22Rv1 (cell line): ENCODE results near the gene KCNIP3.

Experiments
- H3K27ac ChIP-seq: fragments of 450-650 bp; 2 replicates; pipeline ENCODE4 v1.5.1; 2017
- ZFX ChIP-seq: fragments of 450-650 bp; IDR thresholded peaks from 2 replicates; pipeline ENCODE4 v1.6.1; 2017; ENCODE audit warnings: antibody characterized with exemption, borderline replicate concordance
- TF ChIP-seq, protein P1 (sequence below): fragments of 450-650 bp; IDR thresholded peaks from 2 replicates; pipeline ENCODE4 v1.5.1; 2017; ENCODE audit warnings: mild to moderate bottlenecking

KCNIP3 gene

DNA sequence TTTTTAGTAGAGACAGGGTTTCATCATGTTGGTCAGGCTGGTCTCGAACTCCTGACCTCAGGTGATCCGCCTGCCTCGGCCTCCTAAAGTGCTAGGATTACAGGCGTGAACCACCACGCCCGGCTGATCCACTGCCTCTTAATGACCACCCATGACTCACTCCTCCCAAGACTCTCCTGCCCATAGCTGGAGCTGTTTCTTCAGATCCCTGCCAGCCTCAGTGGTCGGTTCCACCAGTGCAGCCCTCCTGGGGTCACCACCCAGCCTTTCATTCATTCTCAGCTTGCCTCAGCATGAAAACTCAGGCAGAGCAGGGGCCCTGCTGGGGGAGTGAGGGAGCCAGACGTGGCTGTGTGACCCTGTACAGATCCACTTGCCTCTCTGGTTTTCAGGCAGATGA is 12.5 kb downstream of the KCNIP3 start:
- no peak overlapping the region for H3K27ac ChIP-seq
- TF ChIP-seq ZFX, result no peak
- TF ChIP-seq, protein P1, sequence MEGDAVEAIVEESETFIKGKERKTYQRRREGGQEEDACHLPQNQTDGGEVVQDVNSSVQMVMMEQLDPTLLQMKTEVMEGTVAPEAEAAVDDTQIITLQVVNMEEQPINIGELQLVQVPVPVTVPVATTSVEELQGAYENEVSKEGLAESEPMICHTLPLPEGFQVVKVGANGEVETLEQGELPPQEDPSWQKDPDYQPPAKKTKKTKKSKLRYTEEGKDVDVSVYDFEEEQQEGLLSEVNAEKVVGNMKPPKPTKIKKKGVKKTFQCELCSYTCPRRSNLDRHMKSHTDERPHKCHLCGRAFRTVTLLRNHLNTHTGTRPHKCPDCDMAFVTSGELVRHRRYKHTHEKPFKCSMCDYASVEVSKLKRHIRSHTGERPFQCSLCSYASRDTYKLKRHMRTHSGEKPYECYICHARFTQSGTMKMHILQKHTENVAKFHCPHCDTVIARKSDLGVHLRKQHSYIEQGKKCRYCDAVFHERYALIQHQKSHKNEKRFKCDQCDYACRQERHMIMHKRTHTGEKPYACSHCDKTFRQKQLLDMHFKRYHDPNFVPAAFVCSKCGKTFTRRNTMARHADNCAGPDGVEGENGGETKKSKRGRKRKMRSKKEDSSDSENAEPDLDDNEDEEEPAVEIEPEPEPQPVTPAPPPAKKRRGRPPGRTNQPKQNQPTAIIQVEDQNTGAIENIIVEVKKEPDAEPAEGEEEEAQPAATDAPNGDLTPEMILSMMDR, result no peak

DNA sequence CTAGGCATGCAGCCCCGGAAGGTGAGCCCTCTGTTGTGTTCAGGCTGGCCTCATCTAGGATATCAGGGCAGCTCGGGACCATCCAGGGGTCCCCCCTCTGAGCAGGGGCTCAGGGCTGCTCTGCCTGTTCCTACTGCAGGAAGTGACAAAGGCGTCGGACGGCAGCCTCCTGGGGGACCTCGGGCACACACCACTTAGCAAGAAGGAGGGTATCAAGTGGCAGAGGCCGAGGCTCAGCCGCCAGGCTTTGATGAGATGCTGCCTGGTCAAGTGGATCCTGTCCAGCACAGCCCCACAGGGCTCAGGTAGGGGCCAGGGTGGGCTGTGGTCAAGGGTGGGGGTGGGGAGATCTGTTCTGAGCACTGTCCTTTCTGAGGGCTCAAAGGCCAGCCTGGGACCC is 13.1 kb downstream of the KCNIP3 start:
- H3K27ac ChIP-seq, result no peak overlapping the region
- no peak for TF ChIP-seq ZFX
- TF ChIP-seq, protein P1, result no peak

DNA sequence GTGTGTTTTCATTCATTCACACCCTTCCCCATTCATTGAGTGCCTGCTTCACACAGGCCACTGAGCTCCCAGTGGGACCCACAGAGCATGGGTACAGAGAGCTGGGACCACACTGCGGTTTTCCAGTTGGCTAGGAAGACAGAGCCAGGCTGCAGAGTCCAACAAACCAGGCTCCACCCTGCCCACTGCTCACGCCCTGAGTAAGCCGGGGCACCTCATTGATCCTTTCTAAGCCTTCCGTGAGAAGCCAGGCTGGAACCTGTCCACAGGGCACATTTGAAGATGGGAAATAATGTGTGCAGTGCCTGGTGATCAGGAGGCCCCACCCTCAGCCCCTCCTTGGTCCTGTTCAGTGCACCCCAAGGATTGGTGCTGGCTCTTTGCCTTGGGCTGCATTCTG is 13.5 kb downstream of the KCNIP3 start:
- H3K27ac ChIP-seq, result no peak overlapping the region
- TF ChIP-seq ZFX, result no peak
- TF ChIP-seq, protein P1, result no peak

DNA sequence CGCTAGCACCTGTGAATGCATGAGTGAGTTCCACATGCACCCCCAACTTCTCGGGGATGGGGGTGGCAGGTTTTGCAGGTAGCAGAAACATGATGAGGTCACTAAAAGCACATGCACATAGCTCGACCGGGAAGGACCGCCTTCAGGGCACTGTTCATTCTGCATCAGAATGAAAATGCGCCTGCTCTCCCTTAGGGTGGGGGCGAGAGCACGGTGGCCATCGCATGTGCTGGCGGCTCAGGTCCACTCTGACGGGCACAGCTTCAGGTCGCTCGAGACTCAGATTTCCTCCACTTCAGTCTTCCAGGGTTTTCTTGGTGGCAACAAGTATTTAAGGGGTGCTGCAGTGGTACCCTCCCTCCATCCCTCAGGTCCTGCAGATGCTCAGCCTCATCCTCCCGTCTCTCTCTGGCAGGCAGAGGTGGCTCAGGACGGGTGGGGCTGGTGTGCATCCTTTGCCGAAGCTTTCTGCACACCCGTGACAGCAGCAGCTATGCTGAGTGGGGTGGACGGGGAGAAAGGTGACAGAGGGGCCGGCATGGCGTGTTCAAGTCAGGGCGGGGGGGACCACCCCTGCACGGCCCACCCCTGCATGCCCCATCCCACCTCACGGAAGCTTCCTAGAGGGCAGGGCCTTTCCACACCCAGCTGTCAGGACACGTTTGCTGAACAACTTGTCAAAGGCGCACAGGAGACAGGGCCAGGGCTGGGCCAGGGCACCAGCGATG is 14.8 kb downstream of the KCNIP3 start:
- TF ChIP-seq ZFX, result no peak
- TF ChIP-seq, protein P1, result no peak
- H3K27ac ChIP-seq, result no peak overlapping the region

DNA sequence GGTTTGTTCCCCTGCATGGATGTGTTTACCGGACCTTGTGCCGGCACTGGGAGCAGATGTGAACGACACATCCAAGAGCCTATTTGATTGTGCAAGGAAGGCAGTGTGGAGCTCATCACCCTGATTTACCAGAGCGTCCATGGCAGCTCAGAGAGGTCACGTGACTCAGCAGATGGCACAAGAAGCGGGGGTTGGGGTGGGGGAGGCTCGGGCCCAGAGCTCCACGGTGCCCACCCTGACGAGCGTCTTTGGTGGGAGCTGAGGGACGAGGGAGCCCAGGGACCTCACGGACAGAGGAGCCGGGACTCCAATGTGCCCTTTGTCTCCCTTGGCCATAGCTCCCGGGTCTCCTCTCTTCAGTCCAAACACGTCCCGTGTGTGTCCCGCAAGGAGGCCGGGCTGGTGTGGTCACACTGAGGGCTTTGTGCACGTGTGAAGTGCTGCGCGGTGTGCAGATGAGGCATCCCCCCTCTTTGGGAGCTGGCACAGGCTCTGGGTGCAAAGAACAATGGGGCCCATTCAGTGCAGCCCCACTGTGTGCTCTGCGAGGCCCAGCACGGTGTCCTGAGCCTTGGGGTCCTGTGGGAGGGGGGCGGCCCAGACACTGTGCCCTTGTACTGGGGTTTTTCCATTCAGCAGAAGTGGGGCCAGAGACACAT is 15.5 kb downstream of the KCNIP3 start:
- H3K27ac ChIP-seq, result no peak overlapping the region
- TF ChIP-seq ZFX, result no peak
- TF ChIP-seq, protein P1, result no peak

DNA sequence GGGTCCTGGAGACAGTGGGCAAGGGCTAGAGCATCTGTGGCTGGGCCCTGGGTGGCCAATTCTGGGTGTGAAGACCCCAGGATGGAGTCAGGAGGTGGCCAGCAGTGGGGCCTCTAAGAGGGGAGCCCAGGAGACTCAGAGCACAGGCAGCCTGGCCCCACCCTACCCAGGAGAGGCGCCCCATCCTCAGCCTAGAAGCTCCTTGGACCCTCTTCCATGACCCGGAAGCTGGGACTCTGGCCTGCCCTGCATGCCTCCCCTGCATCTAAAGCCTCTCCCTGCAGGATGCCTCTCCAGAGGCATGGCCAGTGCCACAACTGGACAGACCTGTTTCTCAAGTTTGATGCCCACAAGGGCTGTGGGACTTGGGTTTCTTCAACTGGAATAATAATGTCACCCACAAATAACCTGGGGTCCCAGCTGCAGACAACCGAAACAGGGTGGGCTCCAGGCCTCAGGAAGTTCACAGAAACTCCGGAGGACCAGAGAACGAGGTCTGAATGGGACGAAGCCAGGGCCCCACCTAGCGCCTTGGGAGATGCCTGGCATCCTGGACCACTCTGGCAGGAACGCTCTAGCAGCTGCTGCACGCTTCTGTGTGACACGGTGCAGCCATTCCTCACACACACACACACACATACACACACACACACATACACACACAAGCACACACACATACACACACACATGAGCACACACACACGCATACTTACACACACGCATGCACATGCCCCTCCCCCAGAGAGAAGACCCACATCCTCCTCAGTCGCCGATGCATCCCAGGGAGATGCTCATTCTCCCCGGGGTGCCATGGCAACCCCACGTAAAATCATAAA is 16.4 kb downstream of the KCNIP3 start:
- no peak overlapping the region for H3K27ac ChIP-seq
- TF ChIP-seq ZFX, result no peak
- TF ChIP-seq, protein P1, result no peak

DNA sequence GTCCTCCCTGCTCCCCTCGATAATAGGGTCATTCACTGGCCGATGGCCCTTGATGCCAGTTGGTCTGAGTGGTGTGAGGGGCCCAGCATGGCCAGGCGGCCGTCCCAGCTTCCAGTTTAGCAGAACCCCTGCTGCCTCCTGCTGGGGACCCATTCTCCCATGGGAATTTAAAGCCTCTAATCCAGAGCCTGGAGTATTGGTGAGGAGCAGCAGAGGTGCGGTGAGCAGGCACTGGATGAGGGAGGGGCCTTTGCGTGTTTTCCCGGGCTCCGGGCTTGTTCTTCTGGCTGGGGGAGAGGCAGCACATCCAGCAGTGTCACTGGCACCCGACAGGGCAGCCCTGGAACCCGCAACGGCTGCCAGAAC is 17.4 kb downstream of the KCNIP3 start:
- H3K27ac ChIP-seq, result no peak overlapping the region
- TF ChIP-seq, protein P1, result no peak
- no peak for TF ChIP-seq ZFX
